ENCODE measurements around the gene DNAH11. TPM values are rescaled to one million over a fixed set of nuclear protein-coding genes. Genes with fewer than 3 reads are reported as not detected.

Gene DNAH11
- total RNA-seq, 1 experiment from 2014 or later, result 0.39 TPM

GRCh38 chr7:21605008-21605585, 62.3 kb downstream of the DNAH11 start:
- no peak for ATAC-seq
- ChIA-PET RAD21 (ENCODE audit: low non-redundant PET in 1 of 2, low total read pairs in 2 of 2, uncharacterized antibody in 2 of 2, unreplicated experiment in 2 of 2) (no interaction called here), POLR2A (no interaction called here), CTCF (no interaction called here)
- H3K9me3 ChIP-seq (ENCODE audit: control insufficient read depth in 1 of 2, insufficient read depth in 1 of 2, low read depth in 1 of 2, low read length in 2 of 2), result no peaks in the 10 kb centered on the region
- H4K20me1 ChIP-seq (ENCODE audit: insufficient read depth), result no peaks in the 10 kb centered on the region
- H2AFZ ChIP-seq (ENCODE audit: low read depth, low read length, poor library complexity, severe bottlenecking), result no peak overlapping the region
- H3K27ac ChIP-seq (ENCODE audit: low read depth, low read length), result no peak overlapping the region
- TF ChIP-seq CEBPB (IDR thresholded peaks at IDR 0.05; ENCODE audit: low read depth) (no peak), EZH2 (IDR thresholded peaks at IDR 0.05) (no peak), TCF7L2 (IDR thresholded peaks at IDR 0.05; ENCODE audit: borderline replicate concordance, extremely low read depth, insufficient read depth, insufficient read length) (no peak), POLR2A (IDR thresholded peaks at IDR 0.05; ENCODE audit: borderline replicate concordance, extremely low read depth, insufficient read depth, insufficient read length) (no peak), SP1 (IDR thresholded peaks at IDR 0.05; ENCODE audit: low read depth) (no peak)
- intact Hi-C loops (cut with micrococcal nuclease), result no loop called here
- BruUV-seq (replicated peaks), result no TSS peak
- no peaks in the 10 kb centered on the region for H3K36me3 ChIP-seq (ENCODE audit: control insufficient read depth in 1 of 2, insufficient read depth in 2 of 2, low read length in 2 of 2)
- H3K4me2 ChIP-seq (ENCODE audit: low read length), result no peak overlapping the region
- H3K9me2 ChIP-seq (ENCODE audit: insufficient read depth), result 0 out of 2 replicates have a peak, but pooled peaks cover 4% of the 10 kb centered on the region
- no peak overlapping the region for H3K9ac ChIP-seq (ENCODE audit: low read length)
- H3K4me1 ChIP-seq (ENCODE audit: control insufficient read depth in 1 of 2, insufficient read depth in 2 of 2, low read length in 2 of 2), result no peaks in the 10 kb centered on the region
- no peak for DNase-seq (ENCODE audit: low read depth, low spot score)
- H3K27me3 ChIP-seq (ENCODE audit: insufficient read depth, low read length), result no peaks in the 10 kb centered on the region
- no peak overlapping the region for H3K4me3 ChIP-seq (replicated peaks in 1 of 2; ENCODE audit: low read depth in 1 of 2, low read length in 2 of 2)
- H3K79me2 ChIP-seq (ENCODE audit: insufficient read depth, low read length), result no peaks in the 10 kb centered on the region

GRCh38 chr7:21608465-21608864, 65.6 kb downstream of the DNAH11 start:
- Histone ChIP-seq H3K9me2 (ENCODE audit: insufficient read depth) (0 out of 2 replicates have a peak, but pooled peaks cover 4% of the 10 kb centered on the region), H3K9ac (ENCODE audit: low read length) (no peak overlapping the region), H3K27me3 (ENCODE audit: insufficient read depth, low read length) (no peaks in the 10 kb centered on the region), H2AFZ (ENCODE audit: low read depth, low read length, poor library complexity, severe bottlenecking) (no peak overlapping the region), H3K9me3 (ENCODE audit: control insufficient read depth in 1 of 2, insufficient read depth in 1 of 2, low read depth in 1 of 2, low read length in 2 of 2) (no peaks in the 10 kb centered on the region), H3K4me2 (ENCODE audit: low read length) (no peak overlapping the region), H3K4me3 (replicated peaks in 1 of 2; ENCODE audit: low read depth in 1 of 2, low read length in 2 of 2) (no peak overlapping the region), H4K20me1 (ENCODE audit: insufficient read depth) (no peaks in the 10 kb centered on the region), H3K27ac (ENCODE audit: low read depth, low read length) (no peak overlapping the region), H3K36me3 (ENCODE audit: control insufficient read depth in 1 of 2, insufficient read depth in 2 of 2, low read length in 2 of 2) (no peaks in the 10 kb centered on the region), H3K79me2 (ENCODE audit: insufficient read depth, low read length) (no peaks in the 10 kb centered on the region), H3K4me1 (ENCODE audit: control insufficient read depth in 1 of 2, insufficient read depth in 2 of 2, low read length in 2 of 2) (no peaks in the 10 kb centered on the region)
- DNase-seq (ENCODE audit: low read depth, low spot score) (no peak), ATAC-seq (no peak)
- ChIA-PET CTCF (no interaction called here), RAD21 (ENCODE audit: low non-redundant PET in 1 of 2, low total read pairs in 2 of 2, uncharacterized antibody in 2 of 2, unreplicated experiment in 2 of 2) (no interaction called here), POLR2A (no interaction called here)
- no TSS peak for BruUV-seq (replicated peaks)
- TF ChIP-seq ATF3 (IDR thresholded peaks at IDR 0.05) (no peak), RAD21 (IDR thresholded peaks at IDR 0.05; ENCODE audit: low read depth) (no peak)
- intact Hi-C loops (cut with micrococcal nuclease), result no loop called here

Measured in HCT116 (cell line).